NCI-H510A (cell line): ENCODE results near the gene UCK2.

Source experiments
- DNase-seq: peaks from one replicate; lab custom pipeline; 2025; lab: John Stamatoyannopoulos, UW

UCK2 gene

GRCh38 chr1:165855010-165855838 is 27.8 kb downstream of the UCK2 start:
- DNase-seq: no peak

- no peak for DNase-seq
These were observed 28.6 kb downstream of the UCK2 start for GRCh38 chr1:165856021-165856420.

- DNase-seq: no peak
These were observed 29.2 kb downstream of the UCK2 start for GRCh38 chr1:165856606-165857005.

- DNase-seq: no peak
These were observed 29.8 kb downstream of the UCK2 start for GRCh38 chr1:165857046-165857801.

- peak; percentile 80 for DNase-seq
These were observed 31.0 kb downstream of the UCK2 start for GRCh38 chr1:165858364-165858823.

GRCh38 chr1:165858967-165859845 is 31.8 kb downstream of the UCK2 start:
- DNase-seq: no peak

- DNase-seq: no peak
These were observed 32.7 kb downstream of the UCK2 start for GRCh38 chr1:165860065-165860464.

- no peak for DNase-seq
These were observed 34.5 kb downstream of the UCK2 start for GRCh38 chr1:165861911-165862310.

- DNase-seq: no peak
These were observed 35.0 kb downstream of the UCK2 start for GRCh38 chr1:165862448-165862847.

- no peak for DNase-seq
These were observed 35.9 kb downstream of the UCK2 start for GRCh38 chr1:165863346-165863745.

- DNase-seq: no peak
These were observed 38.4 kb downstream of the UCK2 start for GRCh38 chr1:165865633-165866340.

GRCh38 chr1:165869343-165869742 is 41.9 kb downstream of the UCK2 start:
- no peak for DNase-seq

- DNase-seq: no peak
These were observed 44.1 kb downstream of the UCK2 start for GRCh38 chr1:165871311-165872067.

GRCh38 chr1:165873481-165873880 is 46.1 kb downstream of the UCK2 start:
- no peak for DNase-seq

- no peak for DNase-seq
These were observed 47.2 kb downstream of the UCK2 start for GRCh38 chr1:165874643-165875042.

- no peak for DNase-seq
These were observed 47.8 kb downstream of the UCK2 start for GRCh38 chr1:165875171-165875570.

- no peak for DNase-seq
These were observed 48.2 kb downstream of the UCK2 start for GRCh38 chr1:165875604-165876003.

GRCh38 chr1:165876121-165876520 is 48.7 kb downstream of the UCK2 start:
- no peak for DNase-seq

- no peak for DNase-seq
These were observed 50.0 kb downstream of the UCK2 start for GRCh38 chr1:165877411-165877810.

- DNase-seq: no peak
These were observed 50.6 kb downstream of the UCK2 start for GRCh38 chr1:165877940-165878556.
